Fibroblast of the conjunctiva (primary cell): ENCODE measurements around the gene PBOV1.

Source experiments
- DNase-seq: peaks from one replicate; pipeline ENCODE4 v3.0.0-alpha.2; 2010; ENCODE audit warnings: low read depth

The PBOV1 gene

DNA sequence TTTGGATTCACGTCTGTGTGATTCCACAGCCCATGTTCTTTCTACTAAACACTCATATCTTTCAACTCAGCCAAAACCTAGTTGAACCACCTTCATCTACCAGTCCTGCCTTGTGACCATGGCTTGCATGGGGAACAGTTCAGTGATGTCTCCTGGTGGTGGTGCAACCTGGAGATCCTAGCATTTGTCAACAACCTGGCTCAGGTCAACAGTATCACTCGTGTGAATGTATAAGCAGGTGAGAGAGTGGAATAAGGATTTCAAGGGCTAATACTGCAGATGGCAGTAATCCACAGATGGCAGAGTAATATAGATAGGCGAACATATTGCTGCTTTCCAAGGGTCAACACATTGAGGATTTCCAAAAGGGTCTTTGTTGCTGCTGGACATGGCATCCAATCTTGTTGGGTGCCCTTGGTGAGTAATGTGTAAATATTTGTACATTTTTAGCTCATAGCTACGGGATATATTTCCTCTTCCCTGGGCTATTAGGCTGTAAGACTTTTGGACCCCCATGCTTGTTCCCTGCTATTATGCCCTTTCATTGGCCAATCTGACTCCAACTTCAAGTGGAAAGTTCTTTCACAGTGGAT, 13.4 kb downstream of the PBOV1 start:
- no peak for DNase-seq

DNA sequence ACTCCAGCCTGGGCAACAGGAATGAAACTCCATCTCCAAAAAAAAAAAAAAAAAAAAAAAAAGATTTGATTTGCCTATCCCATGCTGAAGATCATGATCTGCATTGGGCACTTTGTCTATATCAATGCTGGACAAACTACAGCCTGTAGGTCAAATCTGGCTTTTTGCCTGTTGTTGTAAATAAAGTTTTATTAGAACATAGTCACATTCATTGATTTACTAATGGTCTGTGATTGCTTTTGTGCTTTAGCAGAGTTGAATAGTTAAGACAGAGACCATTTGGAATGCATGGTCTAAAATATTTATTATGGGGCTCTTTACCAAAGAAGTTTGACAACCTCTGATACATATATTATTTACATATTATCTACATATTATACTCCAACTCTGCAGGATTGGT, 14.0 kb downstream of the PBOV1 start:
- DNase-seq: no peak

- no peak for DNase-seq
Observed at GRCh38 chr6:138203315-138203714, 15.0 kb downstream of the PBOV1 start.

DNA sequence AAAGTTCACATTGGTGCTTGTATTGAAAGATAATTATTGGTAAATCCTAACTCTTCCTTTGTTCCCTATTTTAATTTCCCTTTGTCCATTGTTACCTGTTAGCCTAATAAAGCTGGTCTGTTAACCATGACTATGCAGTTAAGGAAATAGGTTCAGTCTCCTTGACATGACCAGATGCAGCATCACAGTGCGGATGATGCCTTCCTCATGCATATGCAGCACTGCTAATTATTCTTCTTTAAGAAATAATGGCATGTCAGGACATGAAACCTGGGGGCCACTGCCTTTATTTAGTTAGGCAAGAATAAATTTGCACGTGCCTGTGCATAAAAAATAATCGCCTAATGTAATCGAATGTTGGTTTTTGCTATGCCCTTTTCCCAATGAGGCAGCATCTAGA, 16.5 kb downstream of the PBOV1 start:
- DNase-seq: no peak

GRCh38 chr6:138198430-138199091, 19.7 kb downstream of the PBOV1 start:
- no peak for DNase-seq

GRCh38 chr6:138197570-138197969, 20.7 kb downstream of the PBOV1 start:
- no peak for DNase-seq

GRCh38 chr6:138196122-138196738, 22.1 kb downstream of the PBOV1 start:
- DNase-seq: no peak

- no peak for DNase-seq
Observed at GRCh38 chr6:138194287-138194686, 24.0 kb downstream of the PBOV1 start.

GRCh38 chr6:138188278-138188941, 29.9 kb downstream of the PBOV1 start:
- no peak for DNase-seq

- DNase-seq: no peak
Observed at GRCh38 chr6:138187156-138187555, 31.1 kb downstream of the PBOV1 start.

GRCh38 chr6:138184230-138184629, 34.1 kb downstream of the PBOV1 start:
- DNase-seq: no peak

DNA sequence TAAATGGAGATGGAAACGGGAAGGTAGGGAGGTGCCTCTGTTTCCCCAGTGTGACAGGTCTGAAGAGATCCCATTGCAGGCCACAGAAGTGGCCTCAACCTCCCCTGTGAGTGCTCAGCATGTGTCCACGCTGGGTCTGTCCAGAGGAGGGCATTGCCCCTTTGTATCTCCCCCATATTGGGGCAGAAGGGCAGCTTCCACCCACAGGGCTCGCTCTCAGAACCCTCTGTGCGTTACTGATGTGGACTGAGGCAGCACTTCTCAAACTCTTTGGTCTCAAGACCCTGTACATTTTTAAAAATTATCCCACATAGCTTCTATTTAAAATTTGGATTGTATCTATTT, 34.5 kb downstream of the PBOV1 start:
- DNase-seq: no peak

- DNase-seq: no peak
Observed at GRCh38 chr6:138182939-138183789, 35.1 kb downstream of the PBOV1 start.

GRCh38 chr6:138176652-138177232, 41.5 kb downstream of the PBOV1 start:
- DNase-seq: no peak

- no peak for DNase-seq
Observed at GRCh38 chr6:138175596-138175995, 42.7 kb downstream of the PBOV1 start.
